Measurements from ENCODE around the gene P4HB.

The P4HB gene

DNA sequence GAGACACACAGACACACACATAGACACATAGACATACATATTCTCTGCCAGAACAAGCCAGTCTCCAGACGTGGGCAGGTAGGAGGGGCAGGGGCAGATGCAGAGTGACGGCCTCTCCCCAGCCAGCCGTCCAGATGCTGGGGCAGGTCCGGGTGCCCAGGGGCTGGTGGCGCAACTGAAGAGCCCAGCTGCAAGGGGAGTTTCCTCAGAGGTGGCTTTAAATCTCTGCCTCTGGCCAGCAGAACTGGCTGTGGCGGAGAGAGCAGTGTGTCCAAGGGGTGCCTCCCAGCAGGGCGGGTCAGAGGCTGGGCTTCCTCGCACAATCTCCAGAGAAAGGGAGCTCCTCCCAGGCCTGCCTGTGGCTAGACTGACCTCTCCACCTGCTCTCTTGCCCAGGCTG lies 65.8 kb downstream of the P4HB start:
- TF ChIP-seq, protein P1, sequence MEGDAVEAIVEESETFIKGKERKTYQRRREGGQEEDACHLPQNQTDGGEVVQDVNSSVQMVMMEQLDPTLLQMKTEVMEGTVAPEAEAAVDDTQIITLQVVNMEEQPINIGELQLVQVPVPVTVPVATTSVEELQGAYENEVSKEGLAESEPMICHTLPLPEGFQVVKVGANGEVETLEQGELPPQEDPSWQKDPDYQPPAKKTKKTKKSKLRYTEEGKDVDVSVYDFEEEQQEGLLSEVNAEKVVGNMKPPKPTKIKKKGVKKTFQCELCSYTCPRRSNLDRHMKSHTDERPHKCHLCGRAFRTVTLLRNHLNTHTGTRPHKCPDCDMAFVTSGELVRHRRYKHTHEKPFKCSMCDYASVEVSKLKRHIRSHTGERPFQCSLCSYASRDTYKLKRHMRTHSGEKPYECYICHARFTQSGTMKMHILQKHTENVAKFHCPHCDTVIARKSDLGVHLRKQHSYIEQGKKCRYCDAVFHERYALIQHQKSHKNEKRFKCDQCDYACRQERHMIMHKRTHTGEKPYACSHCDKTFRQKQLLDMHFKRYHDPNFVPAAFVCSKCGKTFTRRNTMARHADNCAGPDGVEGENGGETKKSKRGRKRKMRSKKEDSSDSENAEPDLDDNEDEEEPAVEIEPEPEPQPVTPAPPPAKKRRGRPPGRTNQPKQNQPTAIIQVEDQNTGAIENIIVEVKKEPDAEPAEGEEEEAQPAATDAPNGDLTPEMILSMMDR (IDR thresholded peaks at IDR 0.05; ENCODE audit: control extremely low read depth, extremely low read depth, low read depth, missing control alignments), result no peak
- ChIA-PET CTCF (interaction anchor here (1.2 kb wide), 1 partner anchor 56 kb away, joined by 3 read pairs; no protein-coding TSS in a partner anchor), POLR2A (no interaction called here)
- DNase-seq (ENCODE audit: extremely low spot score), result no peak

DNA sequence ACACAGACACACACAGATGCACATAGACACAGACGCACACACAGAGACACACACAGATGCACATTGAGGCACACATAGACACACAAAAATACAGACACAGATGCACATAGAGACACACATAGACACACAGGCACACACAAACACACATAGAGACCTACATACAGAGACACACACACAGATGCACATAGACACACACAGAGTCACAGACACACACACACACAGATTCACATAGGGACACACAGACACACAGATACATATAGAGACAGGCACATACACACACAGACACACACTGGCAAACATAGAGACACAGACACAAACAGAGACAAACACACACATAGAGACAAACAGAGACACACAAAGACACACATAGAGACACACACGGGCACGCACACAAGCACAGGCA lies 66.3 kb downstream of the P4HB start:
- CTCF ChIA-PET, result interaction anchor here (1.2 kb wide), 1 partner anchor 56 kb away, joined by 3 read pairs; no protein-coding TSS in a partner anchor

More for the DNA sequence above, 66.3 kb downstream of the P4HB start:
- TF ChIP-seq, protein P1 (IDR thresholded peaks at IDR 0.05; ENCODE audit: control extremely low read depth, extremely low read depth, low read depth, missing control alignments), result no peak
- no peak for DNase-seq (ENCODE audit: extremely low spot score)
- POLR2A ChIA-PET, result no interaction called here
